ENCODE results near the gene SMCO3. TPM values are rescaled to one million over a fixed set of nuclear protein-coding genes. Genes with fewer than 3 reads are reported as not detected.

The SMCO3 gene
- total and polyA plus RNA-seq, 10 of the 15 experiments (the other 5 are each of a cell fraction or from before 2014, with no cell fraction given), result 0.05 to 0.35 (median 0.10) TPM; not detected in 6

DNA sequence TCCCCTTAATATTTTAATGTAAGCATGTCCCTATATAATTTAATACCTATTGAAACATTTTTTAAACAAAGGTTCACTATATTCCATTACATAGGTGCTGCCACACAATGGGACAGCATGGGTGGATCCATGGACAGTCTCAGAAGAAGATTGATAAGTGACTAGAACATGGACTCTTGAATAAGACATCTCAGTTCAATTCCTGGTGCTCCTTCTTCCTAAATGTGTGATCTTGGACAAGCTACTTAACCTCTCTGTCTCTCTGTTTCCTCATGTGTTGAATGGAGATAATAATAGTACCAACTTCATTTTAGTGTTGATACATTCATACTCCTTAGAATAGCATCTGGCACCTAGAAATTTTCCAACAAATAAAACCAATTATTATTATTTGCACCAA, 30.4 kb upstream of the SMCO3 start (continued):
- TF ChIP-seq HDGF (IDR thresholded peaks at IDR 0.05), result no peak
- TF ChIP-seq SMAD1 (IDR thresholded peaks at IDR 0.05; ENCODE audit: low read depth, partially characterized antibody), result no peak

DNA sequence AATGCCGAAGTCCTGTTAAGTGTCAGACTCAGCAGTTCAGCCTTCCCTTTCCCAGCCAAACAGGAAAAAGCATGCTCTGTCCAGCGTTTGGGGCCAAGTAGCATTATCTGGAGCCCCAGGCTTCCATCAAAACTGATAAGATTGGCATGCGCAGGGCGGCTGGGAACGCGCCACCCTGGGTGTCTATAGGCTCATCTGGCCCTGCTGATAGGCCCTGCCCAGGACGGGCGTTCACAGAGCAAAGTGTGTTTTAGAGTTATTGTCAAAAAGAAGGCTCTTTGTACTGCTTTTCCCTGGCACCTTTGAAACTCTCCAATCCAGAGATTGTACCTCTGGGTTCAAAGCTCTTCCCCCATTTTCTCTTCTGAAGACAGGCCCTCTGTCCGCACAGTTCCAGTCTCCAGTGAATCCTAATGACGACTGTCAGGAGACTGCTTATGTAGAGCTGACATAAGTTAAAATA, 29.5 kb upstream of the SMCO3 start, which contains the start of gene ART4:
Gene ART4, minus strand, starts transcription at position 102 of the 463 bp plus-strand sequence. CDS start 413 bp downstream, outside the sequence.
- Histone ChIP-seq H3K4me3 (no peak within 1 kb of the TSS), H3K36me3 (ENCODE audit: control insufficient read depth in 2 of 2, insufficient read depth in 2 of 2, low read length in 1 of 2) (no peaks in the 10 kb centered on the region), H3K79me2 (ENCODE audit: control insufficient read depth, insufficient read depth, low read length) (no peaks in the 10 kb centered on the region), H4K20me1 (ENCODE audit: control insufficient read depth, insufficient read depth) (no peaks in the 10 kb centered on the region), H3K4me1 (ENCODE audit: control insufficient read depth, insufficient read depth, low read length) (no peaks in the 10 kb centered on the region), H3K4me2 (ENCODE audit: control insufficient read depth, insufficient read depth) (no peak within 1 kb of the TSS), H3K9me3 (replicated peaks; ENCODE audit: control insufficient read depth, insufficient read depth, low read length) (no peaks in the 10 kb centered on the region), H3K9ac (ENCODE audit: control insufficient read depth, insufficient read depth, low read length) (no peak within 1 kb of the TSS), H3K27me3 (replicated peaks in 1 of 2; ENCODE audit: control insufficient read depth in 2 of 2, insufficient read depth in 2 of 2, low read length in 1 of 2) (no peaks in the 10 kb centered on the region; a peak in 1 of 4 replicates), H2AFZ (ENCODE audit: control insufficient read depth, low read depth, low read length) (no peak within 1 kb of the TSS), H3K27ac (ENCODE audit: control insufficient read depth, insufficient read depth) (no peak within 1 kb of the TSS)
- ChIA-PET SMC1A (ENCODE audit: uncharacterized antibody, unreplicated experiment) (interaction anchor here (15.6 kb wide), 1 partner anchor 153 kb away, joined by 242 read pairs; no protein-coding TSS in a partner anchor), RAD21 (ENCODE audit: unreplicated experiment) (interaction anchor here (1.6 to 1.9 kb wide), 2 partner anchors 152 to 154 kb away, joined by 5 to 6 read pairs; no protein-coding TSS in a partner anchor), POLR2A (no interaction called here), CTCF (interaction anchor here (1.3 to 2.3 kb wide), 2 partner anchors 120 to 152 kb away, joined by 6 to 8 read pairs; no protein-coding TSS in a partner anchor)
- in situ Hi-C loops (cut with MboI) (no loop called here), intact Hi-C loops (cut with micrococcal nuclease; ENCODE audit: unreplicated experiment) (loop anchor here (5.0 kb wide), 1 partner anchor 379 kb away; the partner anchor contains the start of gene RERG)
- WGBS (ENCODE audit: insufficient coverage, insufficient replicate concordance, low lambda C conversion rate, missing lambda C conversion rate), result 77% methylated on average over 10 of the region's 10 CpGs
- DNase-seq (ENCODE audit: low read depth, low spot score) (no peak), FAIRE-seq (no peak), ATAC-seq (no peak)
- no TSS peak for BruUV-seq (replicated peaks)
- TF ChIP-seq, protein P1, sequence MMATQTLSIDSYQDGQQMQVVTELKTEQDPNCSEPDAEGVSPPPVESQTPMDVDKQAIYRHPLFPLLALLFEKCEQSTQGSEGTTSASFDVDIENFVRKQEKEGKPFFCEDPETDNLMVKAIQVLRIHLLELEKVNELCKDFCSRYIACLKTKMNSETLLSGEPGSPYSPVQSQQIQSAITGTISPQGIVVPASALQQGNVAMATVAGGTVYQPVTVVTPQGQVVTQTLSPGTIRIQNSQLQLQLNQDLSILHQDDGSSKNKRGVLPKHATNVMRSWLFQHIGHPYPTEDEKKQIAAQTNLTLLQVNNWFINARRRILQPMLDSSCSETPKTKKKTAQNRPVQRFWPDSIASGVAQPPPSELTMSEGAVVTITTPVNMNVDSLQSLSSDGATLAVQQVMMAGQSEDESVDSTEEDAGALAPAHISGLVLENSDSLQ (IDR thresholded peaks at IDR 0.05), result no peak
- TF ChIP-seq, protein P2, sequence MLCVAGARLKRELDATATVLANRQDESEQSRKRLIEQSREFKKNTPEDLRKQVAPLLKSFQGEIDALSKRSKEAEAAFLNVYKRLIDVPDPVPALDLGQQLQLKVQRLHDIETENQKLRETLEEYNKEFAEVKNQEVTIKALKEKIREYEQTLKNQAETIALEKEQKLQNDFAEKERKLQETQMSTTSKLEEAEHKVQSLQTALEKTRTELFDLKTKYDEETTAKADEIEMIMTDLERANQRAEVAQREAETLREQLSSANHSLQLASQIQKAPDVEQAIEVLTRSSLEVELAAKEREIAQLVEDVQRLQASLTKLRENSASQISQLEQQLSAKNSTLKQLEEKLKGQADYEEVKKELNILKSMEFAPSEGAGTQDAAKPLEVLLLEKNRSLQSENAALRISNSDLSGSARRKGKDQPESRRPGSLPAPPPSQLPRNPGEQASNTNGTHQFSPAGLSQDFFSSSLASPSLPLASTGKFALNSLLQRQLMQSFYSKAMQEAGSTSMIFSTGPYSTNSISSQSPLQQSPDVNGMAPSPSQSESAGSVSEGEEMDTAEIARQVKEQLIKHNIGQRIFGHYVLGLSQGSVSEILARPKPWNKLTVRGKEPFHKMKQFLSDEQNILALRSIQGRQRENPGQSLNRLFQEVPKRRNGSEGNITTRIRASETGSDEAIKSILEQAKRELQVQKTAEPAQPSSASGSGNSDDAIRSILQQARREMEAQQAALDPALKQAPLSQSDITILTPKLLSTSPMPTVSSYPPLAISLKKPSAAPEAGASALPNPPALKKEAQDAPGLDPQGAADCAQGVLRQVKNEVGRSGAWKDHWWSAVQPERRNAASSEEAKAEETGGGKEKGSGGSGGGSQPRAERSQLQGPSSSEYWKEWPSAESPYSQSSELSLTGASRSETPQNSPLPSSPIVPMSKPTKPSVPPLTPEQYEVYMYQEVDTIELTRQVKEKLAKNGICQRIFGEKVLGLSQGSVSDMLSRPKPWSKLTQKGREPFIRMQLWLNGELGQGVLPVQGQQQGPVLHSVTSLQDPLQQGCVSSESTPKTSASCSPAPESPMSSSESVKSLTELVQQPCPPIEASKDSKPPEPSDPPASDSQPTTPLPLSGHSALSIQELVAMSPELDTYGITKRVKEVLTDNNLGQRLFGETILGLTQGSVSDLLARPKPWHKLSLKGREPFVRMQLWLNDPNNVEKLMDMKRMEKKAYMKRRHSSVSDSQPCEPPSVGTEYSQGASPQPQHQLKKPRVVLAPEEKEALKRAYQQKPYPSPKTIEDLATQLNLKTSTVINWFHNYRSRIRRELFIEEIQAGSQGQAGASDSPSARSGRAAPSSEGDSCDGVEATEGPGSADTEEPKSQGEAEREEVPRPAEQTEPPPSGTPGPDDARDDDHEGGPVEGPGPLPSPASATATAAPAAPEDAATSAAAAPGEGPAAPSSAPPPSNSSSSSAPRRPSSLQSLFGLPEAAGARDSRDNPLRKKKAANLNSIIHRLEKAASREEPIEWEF (IDR thresholded peaks at IDR 0.05; ENCODE audit: insufficient replicate concordance, low read depth, low read length), result no peak
- no peak for TF ChIP-seq ETV6 (conservative IDR thresholded peaks at IDR 0.05 in 1 of 2, IDR thresholded peaks at IDR 0.05 in 1 of 2; ENCODE audit: borderline replicate concordance in 1 of 2, low read depth in 1 of 2)
- no peak for TF ChIP-seq JUND (IDR thresholded peaks at IDR 0.05; ENCODE audit: low read depth, low read length)
- TF ChIP-seq ZSCAN29 (IDR thresholded peaks at IDR 0.05), result no peak
- TF ChIP-seq ZNF622 (IDR thresholded peaks at IDR 0.05), result no peak
- TF ChIP-seq PAX5 (IDR thresholded peaks at IDR 0.05; ENCODE audit: borderline replicate concordance, low read depth, low read length), result no peak
- TF ChIP-seq KDM1A (IDR thresholded peaks at IDR 0.05; ENCODE audit: borderline replicate concordance), result no peak
- TF ChIP-seq CHD4 (IDR thresholded peaks at IDR 0.05), result no peak
- TF ChIP-seq WRNIP1 (IDR thresholded peaks at IDR 0.05; ENCODE audit: borderline replicate concordance, low read depth, low read length), result no peak
- TF ChIP-seq POLR2AphosphoS2 (IDR thresholded peaks at IDR 0.05; ENCODE audit: low read depth, low read length), result no peak
- no peak for TF ChIP-seq HDAC2 (IDR thresholded peaks at IDR 0.05)
- TF ChIP-seq DPF2 (IDR thresholded peaks at IDR 0.05), result no peak
- TF ChIP-seq TCF7 (IDR thresholded peaks at IDR 0.05; ENCODE audit: borderline replicate concordance), result no peak
